Esophagus muscularis mucosa (tissue), 4 donors: ENCODE measurements around the gene TNNC2.

ENCODE experiments used
- CTCF ChIP-seq, 3 experiments: fragments of 200-600 bp in 2 of 3; fragments of 450-650 bp in 1 of 3; sonication (generic) in 2 of 3; IDR thresholded peaks; one replicate each; pipeline ENCODE4 v1.5.1; 2017 to 2019; ENCODE audit warnings: antibody characterized with exemption in 3 of 3, mild to moderate bottlenecking in 2 of 3, moderate library complexity in 1 of 3
- EP300 ChIP-seq: sonication (generic); formaldehyde crosslinking; IDR thresholded peaks from one replicate; pipeline ENCODE4 v1.6.1; 2017; ENCODE audit warnings: antibody characterized with exemption
- POLR2A ChIP-seq: fragments of 450-650 bp; IDR thresholded peaks from one replicate; pipeline ENCODE4 v1.6.1; 2017; ENCODE audit warnings: antibody characterized with exemption, moderate library complexity, mild to moderate bottlenecking, low read depth
- POLR2AphosphoS5 ChIP-seq, 2 donors: sonication (generic); formaldehyde crosslinking; IDR thresholded peaks; one replicate each; pipeline ENCODE4 v1.6.1; 2017; ENCODE audit warnings: antibody characterized with exemption in 2 of 2

- TF ChIP-seq CTCF (IDR thresholded peaks at IDR 0.05) (no peak), POLR2AphosphoS5 (IDR thresholded peaks at IDR 0.05) (no peak), POLR2A (no peak), EP300 (no peak)
Observed at GRCh38 chr20:45810191-45810970, 16.7 kb downstream of the TNNC2 start.
